ENCODE data around the gene TNIK. TPM values are rescaled to one million over a fixed set of nuclear protein-coding genes. Genes with fewer than 3 reads are reported as not detected.
A peak's percentile ranks its signal among the peaks of the same experiment; 100 is the strongest.

Gene TNIK
- total and polyA plus RNA-seq, 5 donors = 8.1 to 27.4 (median 21.6) TPM

DNA sequence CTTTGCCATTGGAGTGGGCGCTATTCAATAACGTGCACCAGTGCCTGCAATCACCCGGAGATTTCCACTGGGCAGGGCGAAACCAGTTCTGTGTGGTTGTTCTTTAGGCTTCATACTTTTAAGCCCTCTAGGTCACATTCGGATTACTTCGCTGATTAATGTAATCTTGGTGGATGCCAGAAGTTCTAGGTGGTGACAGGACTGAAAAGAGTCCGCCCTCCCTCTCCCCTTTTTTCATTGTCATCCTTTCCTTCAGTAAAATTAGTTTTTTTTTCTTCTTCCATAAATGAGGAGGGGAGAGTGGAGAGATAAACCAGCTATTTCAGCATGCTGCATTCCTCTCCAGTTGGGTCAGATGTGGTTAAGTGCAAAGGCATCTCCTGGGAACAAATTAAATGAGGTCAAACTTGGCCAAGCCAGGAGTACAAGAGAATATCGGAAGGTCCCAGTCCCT is 431.4 kb downstream of the TNIK start:
- H3K4me3 ChIP-seq (ENCODE audit: low read length) = peak overlapping the region; percentile 27
- ATAC-seq (peak; percentile 87 to 90), DNase-seq (peak in 1 of 3 donors; percentile 13)
- H3K4me1 ChIP-seq (ENCODE audit: control insufficient read depth, insufficient read depth, low read length) = no peaks in the 10 kb centered on the region
- no peaks in the 10 kb centered on the region for H3K27me3 ChIP-seq (ENCODE audit: control insufficient read depth, insufficient read depth)
- H3K27ac ChIP-seq (ENCODE audit: low read length) = no peak overlapping the region
- 24% methylated on average over 8 of the region's 8 CpGs for WGBS
- H3K9me3 ChIP-seq (ENCODE audit: control insufficient read depth, low read length) = no peaks in the 10 kb centered on the region
- intact Hi-C loops (cut with DNase I) = no loop called here

DNA sequence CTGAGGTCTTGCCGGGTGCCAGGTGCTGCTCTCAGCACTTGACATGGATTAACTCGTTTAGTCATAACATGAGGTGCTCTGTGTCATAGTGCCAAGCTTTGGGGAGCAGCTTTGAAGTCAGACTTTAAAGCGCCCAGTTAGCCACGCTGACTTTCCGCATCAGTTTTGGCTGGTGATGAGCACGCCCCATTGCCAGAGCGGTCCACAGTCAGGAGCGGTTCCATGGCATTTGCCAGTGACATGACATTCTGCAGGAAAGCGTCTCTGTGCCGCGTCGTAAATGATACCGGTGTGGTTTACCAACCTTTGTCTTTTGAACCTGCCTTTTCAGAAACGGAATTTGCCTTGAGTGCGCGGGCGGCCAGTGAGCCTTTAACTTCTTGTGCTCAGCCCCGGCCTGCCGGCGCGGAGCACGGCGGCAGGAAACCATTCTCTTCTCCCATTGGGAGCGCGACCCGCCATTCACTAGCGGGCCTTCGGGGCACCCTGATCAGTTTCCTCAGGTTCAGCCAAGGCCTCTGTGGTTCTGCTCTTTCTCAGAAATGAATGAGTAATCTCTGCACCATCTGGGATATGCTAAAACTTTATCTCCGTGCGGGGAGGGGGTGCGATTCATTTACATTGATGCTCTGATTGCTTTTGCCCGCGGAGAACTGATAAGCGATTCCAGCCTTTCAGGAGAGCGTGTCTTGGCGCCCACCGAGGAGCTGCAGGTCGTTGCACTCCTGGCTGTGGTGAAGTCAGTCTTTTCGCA is 432.0 kb downstream of the TNIK start:
- Histone ChIP-seq H3K4me3 (ENCODE audit: low read length) (peak overlapping the region; percentile 27), H3K4me1 (ENCODE audit: control insufficient read depth, insufficient read depth, low read length) (no peaks in the 10 kb centered on the region), H3K27ac (ENCODE audit: low read length) (no peak overlapping the region), H3K27me3 (ENCODE audit: control insufficient read depth, insufficient read depth) (no peaks in the 10 kb centered on the region), H3K9me3 (ENCODE audit: control insufficient read depth, low read length) (no peaks in the 10 kb centered on the region)
- peak; percentile 59 to 82 (median 81) for DNase-seq
- 14% methylated on average over 39 of the region's 39 CpGs for WGBS
- ATAC-seq = peak; percentile 87 to 89
- intact Hi-C loops (cut with DNase I) = no loop called here

DNA sequence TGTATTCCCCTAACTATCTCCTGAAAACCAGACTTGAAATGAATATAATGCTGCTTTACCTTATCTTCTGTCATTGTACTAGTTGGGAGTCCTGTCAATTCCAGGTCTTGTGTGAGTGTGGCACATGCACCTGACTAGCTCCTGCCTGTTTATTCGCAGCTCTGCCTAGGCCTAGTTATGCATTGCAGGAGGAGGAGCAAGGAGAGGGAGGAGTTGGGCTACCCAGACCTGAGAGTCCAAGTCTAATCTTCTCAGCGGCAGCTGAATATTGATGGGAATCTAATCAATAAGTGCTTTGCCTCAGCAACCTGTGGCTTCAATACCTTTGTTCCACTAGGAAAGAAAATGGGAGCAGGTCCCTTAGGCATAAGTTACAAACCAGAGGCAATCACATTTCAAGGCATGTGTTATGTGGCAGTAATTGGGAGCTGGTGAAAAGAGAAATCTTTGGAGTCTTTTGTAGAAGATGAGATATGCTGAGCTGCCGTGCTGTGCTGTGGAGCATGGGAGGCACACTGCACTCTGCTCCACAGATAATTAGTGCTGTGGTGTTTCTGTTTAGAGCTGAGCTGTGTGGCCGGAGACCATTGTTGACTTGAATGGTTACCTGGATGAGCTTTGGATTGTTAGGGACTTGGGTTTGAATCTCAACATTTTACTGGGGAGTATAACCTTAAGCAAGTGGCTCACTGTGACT is 433.5 kb downstream of the TNIK start, which contains the start of gene SLC2A2:
Gene SLC2A2 (minus strand): TSS at position 124 of the 697 bp plus-strand sequence. CDS start 50 bp downstream, at position 74.
- 91% methylated on average over 4 of the region's 4 CpGs for WGBS
- Histone ChIP-seq H3K27me3 (ENCODE audit: control insufficient read depth, insufficient read depth) (no peaks in the 10 kb centered on the region), H3K4me3 (ENCODE audit: low read length) (no peak within 1 kb of the TSS), H3K9me3 (ENCODE audit: control insufficient read depth, low read length) (no peaks in the 10 kb centered on the region), H3K4me1 (ENCODE audit: control insufficient read depth, insufficient read depth, low read length) (no peaks in the 10 kb centered on the region), H3K27ac (ENCODE audit: low read length) (no peak within 1 kb of the TSS)
- DNase-seq (no peak), ATAC-seq (no peak)
- intact Hi-C loops (cut with DNase I) = no loop called here

DNA sequence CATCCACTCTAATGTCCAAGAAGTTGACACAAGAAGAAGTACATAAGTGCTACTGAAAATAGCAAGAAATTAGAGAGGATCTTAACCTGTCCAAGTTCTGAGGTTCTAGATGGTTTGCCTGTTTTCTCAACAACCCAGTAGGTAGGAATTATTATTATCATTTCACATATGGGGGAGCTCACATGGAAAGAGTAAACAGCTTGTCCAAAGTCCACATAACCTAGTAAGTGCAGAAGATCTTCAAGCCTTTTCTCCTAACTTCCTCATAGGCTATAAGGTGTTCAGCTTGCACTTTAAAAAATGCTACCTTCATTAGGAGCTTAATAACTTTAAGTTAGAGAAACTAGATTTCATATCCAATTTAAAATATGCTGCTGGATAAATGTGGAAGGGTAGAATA is 436.6 kb downstream of the TNIK start:
- Histone ChIP-seq H3K27ac (ENCODE audit: low read length) (no peak overlapping the region), H3K9me3 (ENCODE audit: control insufficient read depth, low read length) (no peaks in the 10 kb centered on the region), H3K27me3 (ENCODE audit: control insufficient read depth, insufficient read depth) (no peaks in the 10 kb centered on the region), H3K4me1 (ENCODE audit: control insufficient read depth, insufficient read depth, low read length) (no peaks in the 10 kb centered on the region), H3K4me3 (ENCODE audit: low read length) (no peak overlapping the region)
- DNase-seq = no peak
- ATAC-seq = no peak
- intact Hi-C loops (cut with DNase I) = no loop called here

DNA sequence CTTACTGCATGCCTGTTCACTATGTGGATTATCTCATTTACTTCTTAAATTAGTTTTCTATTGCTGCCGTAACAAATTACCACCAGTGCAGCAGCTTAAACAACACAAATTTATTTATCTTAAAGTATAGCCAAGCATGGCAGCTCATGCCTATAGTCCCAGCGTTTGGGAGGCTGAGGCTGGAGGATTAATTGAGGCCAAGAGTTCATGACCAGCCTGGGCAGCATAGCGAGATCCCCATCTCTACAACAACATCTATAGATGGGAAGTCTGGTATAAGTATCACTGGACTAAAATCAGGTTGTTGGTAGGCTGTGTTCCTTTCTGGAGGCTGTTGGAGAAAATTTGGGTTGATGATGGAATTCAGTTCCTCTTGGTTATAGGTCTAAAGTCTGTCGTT is 438.8 kb downstream of the TNIK start:
- DNase-seq (no peak), ATAC-seq (no peak)
- Histone ChIP-seq H3K4me1 (ENCODE audit: control insufficient read depth, insufficient read depth, low read length) (no peaks in the 10 kb centered on the region), H3K27ac (ENCODE audit: low read length) (no peak overlapping the region), H3K27me3 (ENCODE audit: control insufficient read depth, insufficient read depth) (no peaks in the 10 kb centered on the region), H3K9me3 (ENCODE audit: control insufficient read depth, low read length) (no peaks in the 10 kb centered on the region), H3K4me3 (ENCODE audit: low read length) (no peak overlapping the region)
- intact Hi-C loops (cut with DNase I) = no loop called here
- 86% methylated on average over 4 of the region's 4 CpGs for WGBS

DNA sequence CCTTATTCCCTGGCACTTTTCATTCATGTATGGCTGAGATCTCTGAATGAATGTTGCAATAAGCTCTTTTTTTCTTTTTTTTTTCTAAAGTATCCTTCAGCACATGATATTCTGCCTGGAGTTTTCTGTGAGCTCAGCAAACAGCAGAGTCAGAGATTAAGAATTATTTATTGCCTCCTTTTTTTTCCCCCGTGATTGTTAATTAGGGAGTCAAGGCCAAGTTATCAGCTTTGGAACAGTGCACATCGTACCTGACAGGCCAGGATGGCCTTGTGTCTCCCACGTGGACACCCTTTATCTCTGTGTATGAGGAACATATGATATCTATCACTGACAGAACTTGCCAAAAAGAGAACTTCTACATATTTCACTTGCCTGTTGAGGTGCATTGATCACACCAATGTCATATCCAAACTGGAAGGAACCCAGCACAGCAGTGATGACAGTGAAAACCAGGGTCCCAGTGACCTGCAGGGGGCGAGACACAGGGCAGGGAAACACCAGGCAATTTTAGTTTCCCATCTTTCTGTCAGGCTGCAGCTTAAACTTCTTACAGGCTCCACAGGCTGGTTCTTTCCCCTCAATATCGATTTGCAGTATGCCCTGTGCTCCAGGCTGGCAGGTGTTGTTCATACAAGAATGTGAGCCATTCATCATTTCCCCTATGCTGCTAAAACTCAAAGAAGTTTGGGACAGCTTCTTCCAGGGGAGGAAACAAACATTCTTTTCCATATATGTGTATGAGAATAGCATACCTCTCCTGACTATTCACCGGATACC is 441.9 kb downstream of the TNIK start:
- Histone ChIP-seq H3K9me3 (ENCODE audit: control insufficient read depth, low read length) (no peaks in the 10 kb centered on the region), H3K4me1 (ENCODE audit: control insufficient read depth, insufficient read depth, low read length) (no peaks in the 10 kb centered on the region), H3K27me3 (ENCODE audit: control insufficient read depth, insufficient read depth) (no peaks in the 10 kb centered on the region), H3K27ac (ENCODE audit: low read length) (no peak overlapping the region), H3K4me3 (ENCODE audit: low read length) (no peak overlapping the region)
- DNase-seq = no peak
- 53% methylated on average over 6 of the region's 6 CpGs for WGBS
- intact Hi-C loops (cut with DNase I) = no loop called here
- ATAC-seq = no peak

DNA sequence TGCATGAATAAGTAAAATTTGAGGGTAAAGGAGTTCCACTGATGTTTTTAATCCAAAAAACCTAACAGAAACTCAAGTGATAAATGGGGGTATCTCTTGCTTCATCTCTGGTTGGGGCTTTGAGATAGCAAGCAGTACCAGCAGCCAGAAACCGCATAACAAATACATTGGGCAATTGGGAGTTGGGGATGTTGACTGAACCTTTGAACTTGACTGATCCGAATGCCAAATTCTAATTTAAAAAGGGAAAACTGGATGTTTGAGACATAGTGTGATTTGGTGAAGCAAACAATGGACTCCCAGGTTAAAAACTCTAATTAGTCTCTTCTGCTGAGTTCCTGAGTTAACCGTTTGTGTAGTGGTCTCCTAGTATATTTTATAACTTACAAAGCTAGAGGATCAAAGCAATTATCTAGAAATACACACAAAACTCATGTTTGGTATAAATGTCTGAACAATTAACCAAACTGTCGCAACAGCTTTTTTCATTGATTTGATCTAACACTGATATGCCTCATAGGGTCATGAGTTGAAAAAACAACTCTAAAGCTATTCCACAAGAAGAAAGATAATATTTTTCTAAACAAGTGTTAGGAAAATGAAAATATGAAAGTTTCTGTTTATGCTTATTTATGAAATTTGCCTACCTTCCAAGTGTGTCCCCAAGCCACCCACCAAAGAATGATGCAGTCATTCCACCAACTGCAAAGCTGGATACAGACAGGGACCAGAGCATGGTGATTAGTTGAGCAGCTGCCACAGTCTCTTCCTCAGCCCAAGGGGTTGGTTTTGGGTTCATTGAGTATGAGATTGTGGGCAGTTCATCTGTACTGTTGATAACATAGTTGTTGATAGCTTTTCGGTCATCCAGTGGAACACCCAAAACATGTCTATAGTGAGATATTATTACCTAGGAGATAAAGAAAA is 446.1 kb downstream of the TNIK start:
- 82% methylated on average over 5 of the region's 5 CpGs for WGBS
- Histone ChIP-seq H3K27ac (ENCODE audit: low read length) (no peak overlapping the region), H3K9me3 (ENCODE audit: control insufficient read depth, low read length) (no peaks in the 10 kb centered on the region), H3K27me3 (ENCODE audit: control insufficient read depth, insufficient read depth) (no peaks in the 10 kb centered on the region), H3K4me1 (ENCODE audit: control insufficient read depth, insufficient read depth, low read length) (no peaks in the 10 kb centered on the region), H3K4me3 (ENCODE audit: low read length) (no peak overlapping the region)
- intact Hi-C loops (cut with DNase I) = no loop called here
- ATAC-seq = no peak
- no peak for DNase-seq

DNA sequence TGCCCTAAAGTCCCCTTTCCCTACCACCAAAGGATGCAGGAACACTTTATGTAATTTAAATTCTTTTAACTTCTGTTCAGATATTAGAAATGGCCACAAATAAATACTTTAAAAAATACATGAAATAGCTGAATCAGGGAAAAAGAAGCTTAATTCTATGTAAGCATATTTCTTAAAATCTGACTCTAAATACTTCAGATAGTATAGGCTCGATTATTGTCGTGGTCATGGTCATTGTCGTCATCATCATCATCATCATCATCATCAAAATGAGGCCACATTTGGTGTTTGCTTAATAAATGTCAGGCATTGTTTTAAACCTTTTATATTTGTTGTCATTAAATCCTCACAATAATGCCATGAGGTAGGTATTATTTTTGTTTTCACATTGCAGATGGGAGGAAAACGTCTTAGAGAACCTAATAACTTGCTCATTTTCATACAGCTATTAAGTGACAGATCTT is 448.3 kb downstream of the TNIK start:
- WGBS = 83% methylated on average over 4 of the region's 4 CpGs
- Histone ChIP-seq H3K4me1 (ENCODE audit: control insufficient read depth, insufficient read depth, low read length) (no peaks in the 10 kb centered on the region), H3K4me3 (ENCODE audit: low read length) (no peak overlapping the region), H3K27me3 (ENCODE audit: control insufficient read depth, insufficient read depth) (no peaks in the 10 kb centered on the region), H3K27ac (ENCODE audit: low read length) (no peak overlapping the region), H3K9me3 (ENCODE audit: control insufficient read depth, low read length) (no peaks in the 10 kb centered on the region)
- no peak for DNase-seq
- ATAC-seq = no peak
- intact Hi-C loops (cut with DNase I) = no loop called here
